ENCODE measurements around the gene RAB40A.
"Not testable (repeated sequence)": the region's sequence is repeated elsewhere in the genome, so short reads cannot be mapped to it uniquely, and the experiment has no call there.

The RAB40A gene

GRCh38 chrX:103460001-103460755 is 59.1 kb downstream of the RAB40A start:
- not testable (repeated sequence) for DNase-seq

GRCh38 chrX:103453655-103454054 is 65.6 kb downstream of the RAB40A start:
- DNase-seq: no peak
